DOHH2 (cell line): ENCODE measurements around the gene CSNK2A2.

Experiments
- EZH2phosphoT487 ChIP-seq: fragments of 200-600 bp; sonication (generic); IDR thresholded peaks from 2 replicates; pipeline ENCODE4 v1.6.1; 2017; ENCODE audit warnings: borderline replicate concordance, mild to moderate bottlenecking, antibody characterized with exemption, low read length, moderate library complexity, mixed read lengths
- TF ChIP-seq, protein P1 (sequence below): fragments of 200-600 bp; sonication (generic); IDR thresholded peaks from one replicate; pipeline ENCODE4 v1.5.1; 2014; ENCODE audit warnings: antibody characterized with exemption, mild to moderate bottlenecking, low read depth, low read length; ENCODE audit not compliant: poor library complexity, severe bottlenecking

DNA sequence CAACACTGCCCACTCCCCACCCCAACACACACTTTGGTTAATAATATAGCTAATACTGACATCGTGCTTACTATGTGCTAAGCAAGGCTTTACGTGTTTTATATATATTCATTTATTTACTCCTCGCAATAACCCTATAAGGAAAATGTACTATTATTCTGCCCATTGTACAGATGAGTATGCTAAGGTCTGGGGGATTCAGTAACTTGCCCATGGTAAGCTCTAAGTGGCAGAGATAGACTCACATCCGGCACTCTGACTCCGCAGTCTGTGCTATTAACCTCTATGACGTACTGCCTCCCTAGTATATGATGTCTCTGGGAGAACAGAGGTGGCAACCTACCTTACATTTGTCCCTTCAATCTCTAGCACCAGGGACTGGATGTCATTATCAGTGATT is 81.4 kb downstream of the CSNK2A2 start:
- TF ChIP-seq, protein P1, sequence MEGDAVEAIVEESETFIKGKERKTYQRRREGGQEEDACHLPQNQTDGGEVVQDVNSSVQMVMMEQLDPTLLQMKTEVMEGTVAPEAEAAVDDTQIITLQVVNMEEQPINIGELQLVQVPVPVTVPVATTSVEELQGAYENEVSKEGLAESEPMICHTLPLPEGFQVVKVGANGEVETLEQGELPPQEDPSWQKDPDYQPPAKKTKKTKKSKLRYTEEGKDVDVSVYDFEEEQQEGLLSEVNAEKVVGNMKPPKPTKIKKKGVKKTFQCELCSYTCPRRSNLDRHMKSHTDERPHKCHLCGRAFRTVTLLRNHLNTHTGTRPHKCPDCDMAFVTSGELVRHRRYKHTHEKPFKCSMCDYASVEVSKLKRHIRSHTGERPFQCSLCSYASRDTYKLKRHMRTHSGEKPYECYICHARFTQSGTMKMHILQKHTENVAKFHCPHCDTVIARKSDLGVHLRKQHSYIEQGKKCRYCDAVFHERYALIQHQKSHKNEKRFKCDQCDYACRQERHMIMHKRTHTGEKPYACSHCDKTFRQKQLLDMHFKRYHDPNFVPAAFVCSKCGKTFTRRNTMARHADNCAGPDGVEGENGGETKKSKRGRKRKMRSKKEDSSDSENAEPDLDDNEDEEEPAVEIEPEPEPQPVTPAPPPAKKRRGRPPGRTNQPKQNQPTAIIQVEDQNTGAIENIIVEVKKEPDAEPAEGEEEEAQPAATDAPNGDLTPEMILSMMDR, result no peak
- TF ChIP-seq EZH2phosphoT487, result no peak
